Choroid plexus epithelial cell (primary cell): ENCODE results near the gene TNFSF9.

ENCODE experiments used
- DNase-seq: peaks from one replicate; pipeline ENCODE4 v3.0.0-alpha.2; 2010; ENCODE audit warnings: low read depth
- H3K4me3 ChIP-seq: 2 replicates; pipeline ENCODE4 v1.5.1; 2011; ENCODE audit warnings: low read depth, mild to moderate bottlenecking, control low read depth, low read length, moderate library complexity
- CTCF ChIP-seq: conservative IDR thresholded peaks from 2 replicates; pipeline ENCODE4 v1.5.1; 2011; ENCODE audit warnings: low read depth, mild to moderate bottlenecking, control low read depth, inconsistent platforms, low read length, moderate library complexity

TNFSF9 gene

GRCh38 chr19:6530386-6531162 lies at the start of gene TNFSF9:
Gene TNFSF9, plus strand, starts transcription at chr19:6531026. Its CDS starts 11 bp downstream, at chr19:6531037.
- peak within 1 kb of the TSS; percentile 75 for H3K4me3 ChIP-seq
- TF ChIP-seq CTCF = no peak
- DNase-seq = peak; percentile 83

DNA sequence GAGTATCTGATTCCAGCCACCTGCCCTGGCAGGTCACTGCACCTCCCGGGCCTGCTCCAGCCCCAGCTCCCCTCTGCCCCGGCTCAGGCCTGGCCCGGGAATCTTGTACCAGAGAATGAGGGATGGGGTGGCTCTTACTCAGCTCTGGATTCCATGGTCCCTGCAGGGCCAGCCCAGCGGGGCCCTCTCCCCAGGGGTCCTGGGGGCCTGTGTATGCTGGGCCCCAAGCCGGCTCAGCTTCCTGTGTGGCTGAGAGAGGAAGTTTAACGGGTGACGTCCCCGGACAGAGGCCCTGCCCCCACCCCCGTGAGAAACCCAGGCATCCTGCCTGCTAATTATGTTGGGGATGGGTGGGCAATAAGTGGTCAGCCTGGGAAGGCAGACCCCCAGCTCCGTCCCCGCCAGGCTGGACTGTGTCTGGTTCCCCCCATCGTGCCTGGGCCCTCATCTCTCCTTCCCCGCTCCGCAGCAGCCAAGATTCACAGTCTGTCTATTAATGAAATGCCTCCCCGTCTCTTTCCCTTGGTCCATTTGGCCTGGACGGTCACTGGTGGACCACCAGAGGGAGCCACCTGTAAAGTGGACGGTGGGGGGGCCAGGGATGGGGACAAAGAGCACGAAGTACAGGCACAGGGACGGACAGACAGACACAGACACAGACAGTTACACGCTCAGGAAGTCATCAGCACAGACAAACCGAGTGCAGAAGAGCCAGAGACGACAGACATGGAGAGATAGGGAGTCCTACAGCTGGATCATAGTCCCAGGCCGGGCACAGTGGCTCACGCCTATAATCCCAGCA lies 49.1 kb upstream of the TNFSF9 start, which contains the start of gene DENND1C:
Gene DENND1C (minus strand): TSS at position 247 of the 802 bp plus-strand sequence. CDS start 92 bp downstream, at position 155.
- H3K4me3 ChIP-seq = no peak within 1 kb of the TSS
- DNase-seq = peak; percentile 32
- TF ChIP-seq CTCF = peak; percentile 77

DNA sequence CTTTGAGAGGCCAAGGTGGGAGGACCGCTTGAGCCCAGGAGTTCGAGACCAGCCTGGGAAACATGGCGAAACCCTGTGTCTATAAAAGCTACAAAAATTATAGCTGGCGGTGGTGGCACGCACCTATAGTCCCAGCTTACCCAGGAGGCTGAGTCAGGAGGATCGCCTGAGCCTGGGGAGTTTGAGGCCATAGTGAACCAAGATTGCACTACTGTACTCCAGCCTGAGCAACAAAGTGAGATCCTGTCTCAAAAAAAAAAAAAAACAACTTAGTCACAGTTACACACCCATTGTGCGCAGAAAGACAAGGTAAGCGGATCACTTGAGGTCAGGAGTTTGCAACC lies 48.5 kb upstream of the TNFSF9 start:
- TF ChIP-seq CTCF = no peak
- no peak for DNase-seq

GRCh38 chr19:6483235-6483634 lies 47.6 kb upstream of the TNFSF9 start:
- no peak overlapping the region for H3K4me3 ChIP-seq
- DNase-seq = no peak
- no peak for TF ChIP-seq CTCF

More for the DNA sequence above, 48.5 kb upstream of the TNFSF9 start:
- H3K4me3 ChIP-seq = no peak overlapping the region

- no peak overlapping the region for H3K4me3 ChIP-seq
- no peak for DNase-seq
- no peak for TF ChIP-seq CTCF
Observed at GRCh38 chr19:6484230-6484629, 46.6 kb upstream of the TNFSF9 start.

DNA sequence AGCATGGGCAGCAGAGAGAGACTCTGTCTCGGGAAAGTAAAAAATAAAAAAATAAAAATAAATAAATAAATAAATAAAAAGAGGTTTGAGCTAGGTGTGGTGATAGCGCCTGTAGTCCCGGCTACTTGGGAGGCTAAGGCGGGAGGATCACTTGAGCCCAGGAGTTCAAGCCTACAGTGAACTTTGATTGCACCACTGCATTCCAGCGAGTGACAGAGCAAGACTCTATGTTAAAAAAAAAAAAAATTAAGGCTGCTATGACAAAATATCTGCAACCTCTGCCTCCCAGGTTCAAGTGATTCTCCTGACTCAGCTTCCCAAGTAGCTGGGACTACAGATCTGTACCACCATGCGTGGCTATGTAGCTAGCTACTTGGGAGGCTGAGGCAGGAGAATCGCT lies 46.0 kb upstream of the TNFSF9 start:
- no peak for TF ChIP-seq CTCF
- no peak overlapping the region for H3K4me3 ChIP-seq
- DNase-seq = no peak
